ENCODE data around the gene KCNJ6.

Gene KCNJ6

GRCh38 chr21:37565530-37566223, 350.6 kb downstream of the KCNJ6 start:
- DNase-seq (no peak), ATAC-seq (no peak)

GRCh38 chr21:37564924-37565529, 351.2 kb downstream of the KCNJ6 start:
- no peak for ATAC-seq
- no peak for DNase-seq

GRCh38 chr21:37564341-37564923, 351.8 kb downstream of the KCNJ6 start:
- DNase-seq: peak; percentile 87
- peak; percentile 92 for ATAC-seq

- DNase-seq (peak; percentile 91), ATAC-seq (peak; percentile 86)
These were observed 352.5 kb downstream of the KCNJ6 start for GRCh38 chr21:37563641-37564340.

GRCh38 chr21:37562920-37563640, 353.2 kb downstream of the KCNJ6 start:
- DNase-seq (no peak), ATAC-seq (no peak)

GRCh38 chr21:37561941-37562919, 354.0 kb downstream of the KCNJ6 start:
- no peak for ATAC-seq

GRCh38 chr21:37561506-37561905, 354.8 kb downstream of the KCNJ6 start:
- no peak for ATAC-seq

More at GRCh38 chr21:37561941-37562919, 354.0 kb downstream of the KCNJ6 start:
- no peak for DNase-seq

GRCh38 chr21:37560385-37560784, 355.9 kb downstream of the KCNJ6 start:
- DNase-seq (no peak), ATAC-seq (no peak)

More at GRCh38 chr21:37561506-37561905, 354.8 kb downstream of the KCNJ6 start:
- DNase-seq: no peak

GRCh38 chr21:37558676-37559211, 357.5 kb downstream of the KCNJ6 start:
- ATAC-seq (no peak), DNase-seq (no peak)

Data from stimulated activated naive CD8-positive, alpha-beta T cell treated with anti-CD3 and anti-CD28 coated beads, Interleukin-15, Interleukin-2, amounts not matched to agents 100 U/mL and 50 U/mL, for 24 hours (primary cell).